HG03066 (cell line): ENCODE results near the gene PPP6R3.
A peak's percentile ranks its signal among the peaks of the same experiment; 100 is the strongest.
"Not testable (repeated sequence)": the region's sequence is repeated elsewhere in the genome, so short reads cannot be mapped to it uniquely, and the experiment has no call there.

Experiments
- ATAC-seq: cut with Tn5 transposase; IDR thresholded peaks from one replicate; pipeline ENCODE4 v1.9.1; 2021; ENCODE audit warnings: low read depth; ENCODE audit not compliant: unreplicated experiment

The PPP6R3 gene

GRCh38 chr11:68455485-68455884 lies 5.1 kb upstream of the PPP6R3 start:
- ATAC-seq = no peak

- no peak for ATAC-seq
These were observed 3.2 kb upstream of the PPP6R3 start for GRCh38 chr11:68457216-68457897.

- no peak for ATAC-seq
These were observed 2.7 kb upstream of the PPP6R3 start for GRCh38 chr11:68457898-68458249.

GRCh38 chr11:68458340-68458739 lies 2.2 kb upstream of the PPP6R3 start:
- not testable (repeated sequence) for ATAC-seq

GRCh38 chr11:68459886-68460740 lies 439 bp upstream of the PPP6R3 start:
- peak; percentile 81 for ATAC-seq

GRCh38 chr11:68461575-68461917 lies 994 bp downstream of the PPP6R3 start:
- ATAC-seq = no peak

GRCh38 chr11:68463714-68464113 lies 3.2 kb downstream of the PPP6R3 start:
- ATAC-seq = no peak

GRCh38 chr11:68467201-68467834 lies 6.8 kb downstream of the PPP6R3 start:
- no peak for ATAC-seq

- no peak for ATAC-seq
These were observed 7.8 kb downstream of the PPP6R3 start for GRCh38 chr11:68468217-68468828.

GRCh38 chr11:68469122-68469521 lies 8.6 kb downstream of the PPP6R3 start:
- no peak for ATAC-seq

GRCh38 chr11:68469642-68470041 lies 9.1 kb downstream of the PPP6R3 start:
- ATAC-seq = no peak

GRCh38 chr11:68470304-68470811 lies 9.8 kb downstream of the PPP6R3 start:
- no peak for ATAC-seq

- no peak for ATAC-seq
These were observed 11.1 kb downstream of the PPP6R3 start for GRCh38 chr11:68471360-68472340.

- no peak for ATAC-seq
These were observed 12.2 kb downstream of the PPP6R3 start for GRCh38 chr11:68472778-68473177.

- no peak for ATAC-seq
These were observed 13.1 kb downstream of the PPP6R3 start for GRCh38 chr11:68473693-68474092.

- ATAC-seq = not testable (repeated sequence)
These were observed 15.1 kb downstream of the PPP6R3 start for GRCh38 chr11:68475626-68476025.

- ATAC-seq = no peak
These were observed 18.8 kb downstream of the PPP6R3 start for GRCh38 chr11:68479390-68479789.

- no peak for ATAC-seq
These were observed 19.6 kb downstream of the PPP6R3 start for GRCh38 chr11:68480193-68480592.

GRCh38 chr11:68480852-68481510 lies 20.4 kb downstream of the PPP6R3 start:
- no peak for ATAC-seq
